Measurements from ENCODE around the gene SPATA18. TPM values are rescaled to one million over a fixed set of nuclear protein-coding genes. Genes with fewer than 3 reads are reported as not detected.

Gene SPATA18
- total and polyA plus RNA-seq, 2 of the 8 experiments (the other 6 are each of a cell fraction or from before 2014, with no cell fraction given), result 1.4 to 2.4 TPM

GRCh38 chr4:52126966-52127365 is 75.9 kb downstream of the SPATA18 start:
- no peak overlapping the region for H2BK12ac ChIP-seq (ENCODE audit: low read depth, low read length)
- H3K14ac ChIP-seq (ENCODE audit: insufficient read length), result no peak overlapping the region
- H2BK120ac ChIP-seq (replicated peaks; ENCODE audit: low read depth, low read length), result no peak overlapping the region
- H3K4me1 ChIP-seq (replicated peaks in 1 of 4; ENCODE audit: control insufficient read depth in 3 of 4, insufficient read depth in 4 of 4, low read length in 3 of 4), result no peaks in the 10 kb centered on the region
- H4K5ac ChIP-seq (ENCODE audit: insufficient read length, low read depth, low read length), result no peak overlapping the region
- DNase-seq (ENCODE audit: low read depth in 1 of 2, low spot score in 2 of 2) (no peak), FAIRE-seq (no peak)
- H3K23ac ChIP-seq (ENCODE audit: insufficient read length), result no peak overlapping the region
- no peaks in the 10 kb centered on the region for H3K27me3 ChIP-seq (replicated peaks in 1 of 4; ENCODE audit: control insufficient read depth in 3 of 4, extremely low read depth in 1 of 4, insufficient read depth in 3 of 4, low read length in 3 of 4)
- H3K56ac ChIP-seq (replicated peaks; ENCODE audit: insufficient read length, low read depth, low read length), result no peak overlapping the region
- no peaks in the 10 kb centered on the region for H3K79me2 ChIP-seq (ENCODE audit: control insufficient read depth in 1 of 2, insufficient read depth in 2 of 2, low read length in 2 of 2)
- no peak overlapping the region for H2BK15ac ChIP-seq (ENCODE audit: low read length)
- no peak overlapping the region for H3K27ac ChIP-seq (ENCODE audit: low read depth, low read length)
- H3K23me2 ChIP-seq (ENCODE audit: low read depth, low read length), result no peaks in the 10 kb centered on the region
- H2BK5ac ChIP-seq (ENCODE audit: low read depth, low read length), result no peak overlapping the region
- no peaks in the 10 kb centered on the region for H3K36me3 ChIP-seq (ENCODE audit: control insufficient read depth in 2 of 4, insufficient read depth in 4 of 4, low read length in 3 of 4)
- H3K4me2 ChIP-seq (ENCODE audit: insufficient read depth in 1 of 2, low read depth in 2 of 2, low read length in 2 of 2), result no peak overlapping the region
- no peak overlapping the region for H3K4ac ChIP-seq (replicated peaks; ENCODE audit: insufficient read length, low read depth, low read length)
- ChIA-PET POLR2A (ENCODE audit: partially characterized antibody) (no interaction called here), CTCF (ENCODE audit: partially characterized antibody) (interaction anchor here (0.6 to 0.8 kb wide), 3 partner anchors 9 to 561 kb away, joined by 3 read pairs; no protein-coding TSS in a partner anchor)
- H3K9ac ChIP-seq (replicated peaks in 1 of 4; ENCODE audit: extremely low read depth in 1 of 4, low read depth in 3 of 4, low read length in 3 of 4), result no peak overlapping the region
- peaks cover 9 to 10% of the 10 kb centered on the region in 2 experiments for H3K9me3 ChIP-seq (ENCODE audit: insufficient read depth in 2 of 2, low read depth in 1 of 2, low read length in 1 of 2)
- H4K20me1 ChIP-seq (replicated peaks in 1 of 2; ENCODE audit: control insufficient read depth in 1 of 2, insufficient read depth in 2 of 2, low read length in 2 of 2), result no peaks in the 10 kb centered on the region
- no peak overlapping the region for H3K4me3 ChIP-seq (ENCODE audit: extremely low read depth in 1 of 4, insufficient read depth in 2 of 4, low read depth in 3 of 4, low read length in 4 of 4)
- H2AFZ ChIP-seq (ENCODE audit: low read length), result no peak overlapping the region
- no peak overlapping the region for H2AK5ac ChIP-seq (ENCODE audit: low read depth, low read length)
- no peak overlapping the region for H4K8ac ChIP-seq (ENCODE audit: extremely low read depth, insufficient read depth, low read length)
- H4K91ac ChIP-seq (replicated peaks; ENCODE audit: insufficient read length, low read length), result no peak overlapping the region
- H3K79me1 ChIP-seq (ENCODE audit: low read depth, low read length), result no peaks in the 10 kb centered on the region
- no peak overlapping the region for H3K18ac ChIP-seq (ENCODE audit: extremely low read depth, low read length)
- WGBS, 2 experiments (ENCODE audit: extremely low coverage in 1 of 2, insufficient coverage in 1 of 2, insufficient read length in 1 of 2, insufficient replicate concordance in 2 of 2, low coverage in 1 of 2, low lambda C conversion rate in 2 of 2, missing lambda C conversion rate in 1 of 2), result 72% methylated on average over 5 of the region's 5 CpGs; no CpG with 5 or more reads in 1 of the 2 experiments
- H2BK20ac ChIP-seq (ENCODE audit: low read length), result no peak overlapping the region
- TF ChIP-seq SP4 (IDR thresholded peaks at IDR 0.05; ENCODE audit: low read length) (no peak), JUND (IDR thresholded peaks at IDR 0.05; ENCODE audit: low read length) (peak; percentile 35; the same call in 1 of the 2 replicates)

All from H1 (cell line).